Lower leg skin (tissue), 3 donors: ENCODE data around the gene TRAK1.

Source experiments
- POLR2A ChIP-seq, 2 donors: fragments of 450-650 bp; IDR thresholded peaks; one replicate each; pipeline ENCODE4 v1.6.1; 2016 to 2017; ENCODE audit warnings: antibody characterized with exemption in 2 of 2, mild to moderate bottlenecking in 1 of 2, moderate library complexity in 1 of 2
- TF ChIP-seq, protein P1 (sequence below), 3 donors: fragments of 450-650 bp; IDR thresholded peaks; one replicate each; pipeline ENCODE4 v1.5.1; 2016; ENCODE audit warnings: antibody characterized with exemption in 3 of 3, mild to moderate bottlenecking in 3 of 3, moderate library complexity in 2 of 3

DNA sequence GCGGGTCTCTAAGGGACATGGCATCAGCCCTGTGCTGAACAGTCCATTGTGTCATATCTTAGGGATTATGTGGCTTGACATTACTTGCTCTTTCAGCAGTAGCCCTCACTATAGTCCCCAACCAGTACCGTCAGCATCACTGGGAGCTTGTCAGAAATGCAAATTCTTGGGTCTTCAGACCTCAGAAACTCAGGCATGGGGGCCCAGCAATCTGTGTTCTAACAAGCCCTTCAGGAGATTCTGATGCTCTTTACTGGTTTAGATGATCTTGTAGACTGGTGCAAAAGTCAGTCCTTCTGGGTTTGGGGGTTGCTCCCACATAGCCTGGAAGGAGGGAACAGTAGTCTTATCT lies 39.0 kb upstream of the TRAK1 start:
- TF ChIP-seq, protein P1, sequence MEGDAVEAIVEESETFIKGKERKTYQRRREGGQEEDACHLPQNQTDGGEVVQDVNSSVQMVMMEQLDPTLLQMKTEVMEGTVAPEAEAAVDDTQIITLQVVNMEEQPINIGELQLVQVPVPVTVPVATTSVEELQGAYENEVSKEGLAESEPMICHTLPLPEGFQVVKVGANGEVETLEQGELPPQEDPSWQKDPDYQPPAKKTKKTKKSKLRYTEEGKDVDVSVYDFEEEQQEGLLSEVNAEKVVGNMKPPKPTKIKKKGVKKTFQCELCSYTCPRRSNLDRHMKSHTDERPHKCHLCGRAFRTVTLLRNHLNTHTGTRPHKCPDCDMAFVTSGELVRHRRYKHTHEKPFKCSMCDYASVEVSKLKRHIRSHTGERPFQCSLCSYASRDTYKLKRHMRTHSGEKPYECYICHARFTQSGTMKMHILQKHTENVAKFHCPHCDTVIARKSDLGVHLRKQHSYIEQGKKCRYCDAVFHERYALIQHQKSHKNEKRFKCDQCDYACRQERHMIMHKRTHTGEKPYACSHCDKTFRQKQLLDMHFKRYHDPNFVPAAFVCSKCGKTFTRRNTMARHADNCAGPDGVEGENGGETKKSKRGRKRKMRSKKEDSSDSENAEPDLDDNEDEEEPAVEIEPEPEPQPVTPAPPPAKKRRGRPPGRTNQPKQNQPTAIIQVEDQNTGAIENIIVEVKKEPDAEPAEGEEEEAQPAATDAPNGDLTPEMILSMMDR (IDR thresholded peaks at IDR 0.05), result no peak
- no peak for TF ChIP-seq POLR2A (IDR thresholded peaks at IDR 0.05)
